Spleen (tissue), 3 donors: ENCODE measurements around the gene PDE4A.

Source experiments
- POLR2A ChIP-seq, 3 donors: fragments of 450-650 bp; IDR thresholded peaks; one replicate each; pipeline ENCODE4 v1.5.1; 2017; ENCODE audit warnings: antibody characterized with exemption in 3 of 3, mild to moderate bottlenecking in 1 of 3
- POLR2AphosphoS5 ChIP-seq, 3 donors: sonication (generic); formaldehyde crosslinking; IDR thresholded peaks; one replicate each; pipeline ENCODE4 v1.5.1; 2017; ENCODE audit warnings: antibody characterized with exemption in 3 of 3

- TF ChIP-seq POLR2AphosphoS5 (IDR thresholded peaks at IDR 0.05): peak in 1 of 3 donors; percentile 29
- no peak for TF ChIP-seq POLR2A (IDR thresholded peaks at IDR 0.05)
These were observed 41.0 kb downstream of the PDE4A start for GRCh38 chr19:10461047-10461949.
